GM19468 (cell line): ENCODE data around the gene RYR2.
"Not testable (repeated sequence)": the region's sequence is repeated elsewhere in the genome, so short reads cannot be mapped to it uniquely, and the experiment has no call there.

Experiments
- ATAC-seq: cut with Tn5 transposase; IDR thresholded peaks from one replicate; pipeline ENCODE4 v1.9.1; 2021; ENCODE audit warnings: mild to moderate bottlenecking, moderate library complexity, moderate number of reproducible peaks; ENCODE audit not compliant: unreplicated experiment; ENCODE audit errors: extremely low read depth

Gene RYR2

GRCh38 chr1:237792726-237793125 lies 750.7 kb downstream of the RYR2 start:
- no peak for ATAC-seq

GRCh38 chr1:237794071-237794470 lies 752.1 kb downstream of the RYR2 start:
- ATAC-seq, result no peak

- ATAC-seq, result no peak
Measured at GRCh38 chr1:237795558-237795957, 753.6 kb downstream of the RYR2 start.

GRCh38 chr1:237799762-237800474 lies 757.9 kb downstream of the RYR2 start:
- ATAC-seq, result peak; percentile 64

GRCh38 chr1:237804516-237804915 lies 762.5 kb downstream of the RYR2 start:
- no peak for ATAC-seq

GRCh38 chr1:237809099-237809498 lies 767.1 kb downstream of the RYR2 start:
- ATAC-seq, result no peak

GRCh38 chr1:237811633-237812032 lies 769.6 kb downstream of the RYR2 start:
- no peak for ATAC-seq

GRCh38 chr1:237812061-237812460 lies 770.1 kb downstream of the RYR2 start:
- ATAC-seq, result no peak

GRCh38 chr1:237814319-237814924 lies 772.4 kb downstream of the RYR2 start:
- no peak for ATAC-seq

- no peak for ATAC-seq
Measured at GRCh38 chr1:237817277-237817676, 775.3 kb downstream of the RYR2 start.

GRCh38 chr1:237820634-237821033 lies 778.6 kb downstream of the RYR2 start:
- ATAC-seq, result not testable (repeated sequence)

GRCh38 chr1:237832858-237833257 lies 790.9 kb downstream of the RYR2 start:
- no peak for ATAC-seq

GRCh38 chr1:237834048-237834447 lies 792.1 kb downstream of the RYR2 start:
- no peak for ATAC-seq

GRCh38 chr1:237834461-237834860 lies 792.5 kb downstream of the RYR2 start:
- no peak for ATAC-seq

GRCh38 chr1:237838320-237838719 lies 796.3 kb downstream of the RYR2 start:
- ATAC-seq, result no peak

GRCh38 chr1:237838904-237839534 lies 797.0 kb downstream of the RYR2 start:
- no peak for ATAC-seq

- no peak for ATAC-seq
Measured at GRCh38 chr1:237841485-237841884, 799.5 kb downstream of the RYR2 start.

- ATAC-seq, result not testable (repeated sequence)
Measured at GRCh38 chr1:237843516-237843915, 801.5 kb downstream of the RYR2 start.

GRCh38 chr1:237851210-237851845 lies 809.3 kb downstream of the RYR2 start:
- ATAC-seq, result no peak

- no peak for ATAC-seq
Measured at GRCh38 chr1:237852342-237852741, 810.4 kb downstream of the RYR2 start.

GRCh38 chr1:237857455-237857854 lies 815.5 kb downstream of the RYR2 start:
- ATAC-seq, result no peak
